Testis (tissue), 2 donors: Measurements from ENCODE around the gene VCP.

Source experiments
- CTCF ChIP-seq, 3 experiments: fragments of 450-650 bp in 2 of 3; fragments of 200-600 bp in 1 of 3; sonication (generic) in 1 of 3; IDR thresholded peaks; one replicate each; pipeline ENCODE4 v1.5.1; 2016 to 2019; ENCODE audit warnings: antibody characterized with exemption in 3 of 3, mild to moderate bottlenecking in 2 of 3, moderate library complexity in 1 of 3
- POLR2A ChIP-seq: fragments of 450-650 bp; IDR thresholded peaks from one replicate; pipeline ENCODE4 v1.6.1; 2017; ENCODE audit warnings: antibody characterized with exemption, mild to moderate bottlenecking, moderate library complexity

- TF ChIP-seq CTCF (IDR thresholded peaks at IDR 0.05) (no peak), POLR2A (no peak)
Observed at GRCh38 chr9:35079041-35079425, 6.6 kb upstream of the VCP start.
